ENCODE results near the gene GASK1A.

DNA sequence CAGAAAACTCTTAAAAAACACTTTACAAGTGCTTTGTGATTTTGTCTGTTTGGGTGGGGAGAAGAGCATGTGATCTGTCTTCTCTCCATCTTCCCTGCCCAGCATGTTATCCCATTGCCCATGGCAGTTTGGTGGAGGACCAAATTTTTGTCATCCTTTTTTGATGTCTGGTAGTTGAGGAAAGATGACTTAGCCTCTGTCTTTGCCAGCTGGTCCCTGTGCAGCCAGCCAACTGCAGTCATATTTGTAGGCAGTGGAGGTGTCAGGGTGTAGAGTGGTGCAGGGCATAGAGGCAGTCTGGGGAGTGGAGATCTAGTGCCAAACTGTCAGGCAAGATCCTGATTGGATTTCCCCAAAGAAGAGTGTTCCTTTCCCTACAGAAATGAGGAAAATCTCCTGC is 40.7 kb downstream of the GASK1A start:
- TF ChIP-seq, protein P1, sequence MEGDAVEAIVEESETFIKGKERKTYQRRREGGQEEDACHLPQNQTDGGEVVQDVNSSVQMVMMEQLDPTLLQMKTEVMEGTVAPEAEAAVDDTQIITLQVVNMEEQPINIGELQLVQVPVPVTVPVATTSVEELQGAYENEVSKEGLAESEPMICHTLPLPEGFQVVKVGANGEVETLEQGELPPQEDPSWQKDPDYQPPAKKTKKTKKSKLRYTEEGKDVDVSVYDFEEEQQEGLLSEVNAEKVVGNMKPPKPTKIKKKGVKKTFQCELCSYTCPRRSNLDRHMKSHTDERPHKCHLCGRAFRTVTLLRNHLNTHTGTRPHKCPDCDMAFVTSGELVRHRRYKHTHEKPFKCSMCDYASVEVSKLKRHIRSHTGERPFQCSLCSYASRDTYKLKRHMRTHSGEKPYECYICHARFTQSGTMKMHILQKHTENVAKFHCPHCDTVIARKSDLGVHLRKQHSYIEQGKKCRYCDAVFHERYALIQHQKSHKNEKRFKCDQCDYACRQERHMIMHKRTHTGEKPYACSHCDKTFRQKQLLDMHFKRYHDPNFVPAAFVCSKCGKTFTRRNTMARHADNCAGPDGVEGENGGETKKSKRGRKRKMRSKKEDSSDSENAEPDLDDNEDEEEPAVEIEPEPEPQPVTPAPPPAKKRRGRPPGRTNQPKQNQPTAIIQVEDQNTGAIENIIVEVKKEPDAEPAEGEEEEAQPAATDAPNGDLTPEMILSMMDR (conservative IDR thresholded peaks at IDR 0.05) = no peak
- no peak for TF ChIP-seq ZFX (IDR thresholded peaks at IDR 0.05)
